ENCODE results near the gene GREB1L.

DNA sequence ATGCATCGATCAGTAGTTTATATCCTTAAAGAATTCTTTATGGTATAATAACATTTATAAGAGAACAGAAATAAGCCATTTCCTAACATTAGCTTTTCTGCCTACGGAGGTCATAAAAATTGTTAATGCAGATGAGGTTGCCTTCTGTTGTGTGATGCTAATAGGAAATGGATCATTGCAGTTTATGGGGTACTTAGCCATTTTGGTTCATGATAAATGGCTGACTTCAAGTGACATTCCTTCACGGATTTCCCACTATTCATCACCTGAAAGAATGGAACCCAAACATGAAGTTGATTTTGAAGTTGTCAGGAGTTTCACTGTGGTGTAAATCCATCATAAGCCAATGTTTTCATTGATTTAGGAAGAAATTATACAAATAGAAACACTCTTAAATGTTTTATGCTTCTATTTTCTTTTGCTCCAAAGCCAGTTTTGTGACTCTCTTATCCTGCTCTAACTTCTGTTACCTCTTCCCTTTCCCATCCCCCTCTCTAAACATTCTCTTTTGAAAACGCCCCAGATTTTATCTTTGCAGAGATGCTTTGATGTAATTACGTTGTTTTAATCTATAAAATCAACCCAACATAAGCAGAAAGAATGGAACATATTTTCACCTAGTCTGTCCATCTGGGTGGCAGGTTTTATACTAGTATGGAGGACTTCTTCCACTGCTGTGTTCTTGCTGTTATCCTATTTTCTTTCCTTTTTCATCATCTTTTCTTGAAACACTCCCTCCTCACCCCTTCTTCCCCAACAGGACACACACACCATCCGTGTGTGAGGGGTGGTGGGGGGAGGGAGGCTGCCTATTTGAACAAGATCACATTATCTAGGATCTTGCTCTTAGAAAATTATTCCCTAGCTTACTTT, 58.2 kb downstream of the GREB1L start:
- TF ChIP-seq, protein P1, sequence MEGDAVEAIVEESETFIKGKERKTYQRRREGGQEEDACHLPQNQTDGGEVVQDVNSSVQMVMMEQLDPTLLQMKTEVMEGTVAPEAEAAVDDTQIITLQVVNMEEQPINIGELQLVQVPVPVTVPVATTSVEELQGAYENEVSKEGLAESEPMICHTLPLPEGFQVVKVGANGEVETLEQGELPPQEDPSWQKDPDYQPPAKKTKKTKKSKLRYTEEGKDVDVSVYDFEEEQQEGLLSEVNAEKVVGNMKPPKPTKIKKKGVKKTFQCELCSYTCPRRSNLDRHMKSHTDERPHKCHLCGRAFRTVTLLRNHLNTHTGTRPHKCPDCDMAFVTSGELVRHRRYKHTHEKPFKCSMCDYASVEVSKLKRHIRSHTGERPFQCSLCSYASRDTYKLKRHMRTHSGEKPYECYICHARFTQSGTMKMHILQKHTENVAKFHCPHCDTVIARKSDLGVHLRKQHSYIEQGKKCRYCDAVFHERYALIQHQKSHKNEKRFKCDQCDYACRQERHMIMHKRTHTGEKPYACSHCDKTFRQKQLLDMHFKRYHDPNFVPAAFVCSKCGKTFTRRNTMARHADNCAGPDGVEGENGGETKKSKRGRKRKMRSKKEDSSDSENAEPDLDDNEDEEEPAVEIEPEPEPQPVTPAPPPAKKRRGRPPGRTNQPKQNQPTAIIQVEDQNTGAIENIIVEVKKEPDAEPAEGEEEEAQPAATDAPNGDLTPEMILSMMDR (IDR thresholded peaks at IDR 0.05): no peak
- TF ChIP-seq POLR2A (IDR thresholded peaks at IDR 0.05): no peak
- no peak for TF ChIP-seq EP300 (IDR thresholded peaks at IDR 0.05)

Measured in tibial nerve (tissue), 4 donors.